OCI-LY3 (cell line): ENCODE results near the gene ZBTB16.

Experiments
- EZH2phosphoT487 ChIP-seq: fragments of 200-600 bp; shearing (Covaris generic); IDR thresholded peaks from 2 replicates; pipeline ENCODE4 v1.6.1; 2018; ENCODE audit warnings: antibody characterized with exemption, mixed run types, low read depth
- TF ChIP-seq, protein P1 (sequence below): fragments of 200-600, 300-600 bp; sonication (generic); IDR thresholded peaks from 2 replicates; pipeline ENCODE4 v1.5.1; 2014; ENCODE audit warnings: antibody characterized with exemption, low read length, low read depth

GRCh38 chr11:114059278-114059983 lies at the start of gene ZBTB16:
- TF ChIP-seq, protein P1, sequence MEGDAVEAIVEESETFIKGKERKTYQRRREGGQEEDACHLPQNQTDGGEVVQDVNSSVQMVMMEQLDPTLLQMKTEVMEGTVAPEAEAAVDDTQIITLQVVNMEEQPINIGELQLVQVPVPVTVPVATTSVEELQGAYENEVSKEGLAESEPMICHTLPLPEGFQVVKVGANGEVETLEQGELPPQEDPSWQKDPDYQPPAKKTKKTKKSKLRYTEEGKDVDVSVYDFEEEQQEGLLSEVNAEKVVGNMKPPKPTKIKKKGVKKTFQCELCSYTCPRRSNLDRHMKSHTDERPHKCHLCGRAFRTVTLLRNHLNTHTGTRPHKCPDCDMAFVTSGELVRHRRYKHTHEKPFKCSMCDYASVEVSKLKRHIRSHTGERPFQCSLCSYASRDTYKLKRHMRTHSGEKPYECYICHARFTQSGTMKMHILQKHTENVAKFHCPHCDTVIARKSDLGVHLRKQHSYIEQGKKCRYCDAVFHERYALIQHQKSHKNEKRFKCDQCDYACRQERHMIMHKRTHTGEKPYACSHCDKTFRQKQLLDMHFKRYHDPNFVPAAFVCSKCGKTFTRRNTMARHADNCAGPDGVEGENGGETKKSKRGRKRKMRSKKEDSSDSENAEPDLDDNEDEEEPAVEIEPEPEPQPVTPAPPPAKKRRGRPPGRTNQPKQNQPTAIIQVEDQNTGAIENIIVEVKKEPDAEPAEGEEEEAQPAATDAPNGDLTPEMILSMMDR: no peak
- TF ChIP-seq EZH2phosphoT487: no peak
